GM18951 (cell line): ENCODE data around the gene CTNS.

Source experiments
- POLR2A ChIP-seq: IDR thresholded peaks from 4 replicates; pipeline ENCODE4 v1.6.1; 2011; ENCODE audit warnings: mild to moderate bottlenecking; ENCODE audit not compliant: insufficient read length, insufficient read depth; ENCODE audit errors: extremely low read depth
- in situ Hi-C: fragments of 300-500 bp; cut with MboI; formaldehyde crosslinking; loops from one replicate; pipeline ENCODE4 v1.12.0; 2022; ENCODE audit warnings: low sequenced_read_pairs, mixed read lengths, inconsistent platforms; ENCODE audit not compliant: unreplicated experiment

CTNS gene

DNA sequence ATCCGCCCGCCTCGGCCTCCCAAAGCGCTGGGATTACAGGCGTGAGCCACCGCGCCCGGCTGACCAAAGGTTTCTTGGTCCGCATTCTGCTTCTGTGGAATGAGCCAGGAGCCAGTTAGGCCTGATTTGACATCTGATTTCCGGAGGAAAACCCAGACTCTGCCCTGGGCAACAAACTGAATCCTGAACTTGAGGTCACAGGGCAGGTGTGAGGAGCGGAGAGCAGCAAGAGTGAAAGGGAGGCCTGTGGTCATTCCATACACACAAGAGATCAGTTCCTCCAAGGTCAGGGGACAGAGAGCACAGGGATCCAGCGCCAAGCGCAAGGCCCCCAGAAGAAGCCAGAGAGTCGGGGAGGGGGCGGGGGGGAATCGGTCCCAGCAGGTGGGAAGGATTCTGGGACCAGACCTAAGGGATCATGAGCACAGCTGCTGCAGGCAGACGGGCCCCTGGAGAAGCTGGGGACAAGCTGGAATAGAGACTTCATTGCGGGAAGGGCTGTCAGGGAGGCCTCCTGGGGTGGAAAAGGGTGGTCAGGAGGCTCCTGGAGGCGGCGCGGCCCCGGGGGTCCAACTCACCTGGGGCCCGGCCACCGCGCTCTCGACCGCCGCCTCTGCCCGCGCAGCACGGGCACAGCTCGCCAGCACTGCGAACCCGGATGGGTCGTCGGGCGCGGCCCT is 946 bp upstream of the CTNS start:
- in situ Hi-C loops: no loop called here
- TF ChIP-seq POLR2A: no peak

DNA sequence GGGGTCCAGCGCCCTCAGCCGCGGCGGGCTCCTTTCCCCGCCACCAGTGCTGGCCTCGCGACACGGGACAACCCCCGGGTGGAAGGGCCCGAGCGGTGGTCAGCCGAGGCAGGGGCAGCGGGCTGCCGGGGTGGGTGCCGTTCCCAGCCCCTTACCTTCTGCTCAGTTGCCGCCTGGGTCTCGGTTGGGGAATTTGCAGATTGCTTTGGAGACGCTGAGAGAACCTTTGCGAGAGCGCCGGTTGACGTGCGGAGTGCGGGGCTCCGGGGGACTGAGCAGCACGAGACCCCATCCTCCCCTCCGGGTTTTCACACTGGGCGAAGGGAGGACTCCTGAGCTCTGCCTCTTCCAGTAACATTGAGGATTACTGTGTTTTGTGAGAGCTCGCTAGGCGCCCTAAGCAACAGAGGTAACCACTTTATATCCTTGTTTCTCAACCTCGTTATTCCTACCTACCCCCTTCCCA is 381 bp downstream of the CTNS start:
- no peak for TF ChIP-seq POLR2A
- in situ Hi-C loops: no loop called here

- in situ Hi-C loops: no loop called here
- no peak for TF ChIP-seq POLR2A
Measured at GRCh38 chr17:3639981-3640596, 3.5 kb downstream of the CTNS start.

DNA sequence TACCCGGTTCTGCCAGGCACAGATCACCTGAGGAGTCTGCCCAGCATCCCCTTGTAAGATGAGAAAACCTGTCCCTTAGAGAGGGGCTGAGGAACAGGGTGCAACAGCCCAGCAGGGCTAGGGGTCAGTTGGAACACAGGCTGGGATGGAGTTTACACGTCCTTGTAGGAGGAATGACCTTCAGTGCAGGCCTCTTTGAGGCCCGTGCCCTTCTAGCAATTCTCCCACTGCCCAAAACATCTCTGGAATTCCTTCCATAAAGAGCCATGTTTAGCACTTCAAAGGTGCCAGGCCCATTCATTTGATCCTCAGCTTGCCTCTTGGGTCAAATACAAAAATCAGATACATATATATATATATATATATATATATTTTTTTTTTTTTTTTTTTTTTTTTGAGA is 4.5 kb downstream of the CTNS start:
- no peak for TF ChIP-seq POLR2A
- in situ Hi-C loops: no loop called here

- in situ Hi-C loops: no loop called here
- no peak for TF ChIP-seq POLR2A
Measured at GRCh38 chr17:3641717-3642486, 5.3 kb downstream of the CTNS start.

DNA sequence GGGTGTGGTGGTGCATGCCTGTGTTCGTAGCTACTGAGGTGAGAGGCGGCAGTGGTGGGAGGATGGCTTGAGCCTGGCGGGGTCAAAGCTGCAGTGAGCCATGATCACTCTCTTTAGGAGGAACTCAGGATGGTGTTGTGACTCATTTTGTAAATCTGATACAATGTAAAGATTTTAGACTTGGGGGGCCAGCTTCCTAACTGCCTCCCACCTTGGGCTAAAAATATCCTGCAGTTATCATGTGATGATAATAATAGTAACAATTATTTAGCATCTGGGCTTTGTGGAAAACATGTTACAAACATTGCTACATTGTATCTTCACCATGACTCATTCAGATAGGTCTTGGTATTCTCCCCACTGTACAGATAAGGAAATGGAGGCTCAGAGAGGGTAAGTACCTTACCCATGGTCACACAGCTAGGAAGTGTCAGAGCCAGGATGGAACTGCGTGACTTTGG is 7.4 kb downstream of the CTNS start:
- in situ Hi-C loops: no loop called here
- no peak for TF ChIP-seq POLR2A

DNA sequence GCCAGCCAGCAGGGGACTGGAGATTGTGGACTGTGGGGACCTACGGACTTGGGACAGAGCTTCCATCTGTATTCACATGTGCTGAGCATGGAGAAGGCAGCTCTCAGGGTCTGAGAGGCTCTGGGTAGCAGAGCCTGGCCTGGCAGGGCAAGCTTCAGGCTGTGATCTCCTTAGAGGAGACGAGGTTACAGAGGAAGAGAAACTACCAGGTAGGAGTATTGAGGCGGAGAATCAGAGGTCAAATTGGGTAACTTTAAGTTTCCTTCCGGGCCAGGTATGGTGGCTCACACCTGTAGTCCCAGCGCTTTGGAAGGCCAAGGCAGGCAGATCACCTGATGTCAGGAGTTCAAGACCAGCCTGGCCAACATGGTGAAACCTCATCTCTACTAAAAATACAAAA is 8.8 kb downstream of the CTNS start:
- in situ Hi-C loops: no loop called here
- no peak for TF ChIP-seq POLR2A

DNA sequence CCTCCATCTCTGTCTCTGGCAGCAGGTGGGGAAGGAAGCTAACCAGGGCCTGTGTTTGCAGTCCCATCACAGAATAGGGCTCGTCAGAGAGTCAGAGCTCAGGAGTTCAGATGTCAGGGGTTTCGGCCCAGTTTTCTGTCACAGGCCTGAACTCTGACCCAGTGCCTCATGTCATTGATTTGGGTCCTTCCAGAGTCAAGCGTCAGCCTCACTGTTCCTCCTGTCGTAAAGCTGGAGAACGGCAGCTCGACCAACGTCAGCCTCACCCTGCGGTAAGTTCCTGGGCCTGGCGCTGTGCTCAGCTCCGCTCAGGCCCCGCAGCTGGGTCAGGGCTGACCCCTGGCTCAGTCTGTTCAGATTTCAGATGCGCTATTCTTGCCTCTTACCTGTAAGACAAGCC is 10.7 kb downstream of the CTNS start:
- no peak for TF ChIP-seq POLR2A
- in situ Hi-C loops: no loop called here

- in situ Hi-C loops: no loop called here
- no peak for TF ChIP-seq POLR2A
Measured at GRCh38 chr17:3647769-3648555, 11.4 kb downstream of the CTNS start.

- in situ Hi-C loops: no loop called here
Measured at GRCh38 chr17:3655766-3656165, 19.2 kb downstream of the CTNS start.

DNA sequence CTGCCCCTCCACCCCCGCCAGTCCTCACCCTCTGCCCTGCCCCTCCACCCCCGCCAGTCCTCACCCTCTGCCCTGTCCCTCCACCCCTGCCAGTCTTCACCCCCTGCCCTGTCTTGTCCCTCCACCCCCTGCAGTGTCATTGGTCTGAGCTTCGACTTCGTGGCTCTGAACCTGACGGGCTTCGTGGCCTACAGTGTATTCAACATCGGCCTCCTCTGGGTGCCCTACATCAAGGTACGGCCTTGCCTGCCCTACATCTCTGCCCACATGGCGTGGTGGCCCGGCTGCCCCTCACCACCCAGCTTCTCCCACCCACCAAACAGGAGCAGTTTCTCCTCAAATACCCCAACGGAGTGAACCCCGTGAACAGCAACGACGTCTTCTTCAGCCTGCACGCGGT is 19.8 kb downstream of the CTNS start:
- in situ Hi-C loops: no loop called here
- no peak for TF ChIP-seq POLR2A

More at GRCh38 chr17:3655766-3656165, 19.2 kb downstream of the CTNS start:
- no peak for TF ChIP-seq POLR2A

DNA sequence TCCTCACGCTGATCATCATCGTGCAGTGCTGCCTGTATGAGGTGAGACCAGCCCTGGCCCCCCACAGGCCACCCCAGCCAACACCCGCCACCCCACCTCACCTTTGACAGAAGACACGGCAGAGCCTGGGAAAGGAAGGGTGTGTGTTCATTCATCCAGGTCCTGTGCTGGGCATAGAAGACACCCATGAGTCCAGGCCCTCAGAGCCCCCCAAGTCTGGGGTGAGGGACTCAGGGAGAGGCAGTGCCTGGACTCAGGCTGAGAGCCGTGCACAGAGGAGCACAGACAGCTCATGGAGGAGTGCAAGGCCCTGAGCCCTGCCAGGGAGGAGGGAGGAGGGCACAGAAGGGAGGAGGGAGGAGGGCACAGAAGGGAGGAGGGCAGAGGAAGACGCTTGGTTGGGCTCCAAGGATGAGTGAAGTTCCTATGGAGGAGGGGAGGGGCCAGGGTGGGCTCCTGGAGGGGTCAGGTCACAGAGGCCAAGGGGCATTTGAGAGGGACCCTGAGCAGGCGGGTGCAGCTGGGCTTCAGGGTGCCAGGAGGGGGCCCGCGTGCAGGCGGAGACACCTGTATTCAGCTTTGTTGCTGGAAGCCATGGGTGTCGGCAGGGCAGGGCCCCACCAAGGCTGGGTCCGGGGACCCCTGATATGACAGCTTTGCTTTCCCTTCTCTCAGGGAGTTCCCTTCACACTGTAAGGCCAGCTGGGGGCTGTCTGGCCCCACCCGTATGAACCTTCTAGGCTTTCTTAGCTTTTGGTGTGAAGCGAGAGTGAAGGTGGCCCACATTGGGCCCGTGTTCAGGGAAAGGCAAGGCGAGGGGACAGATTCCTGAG is 20.4 kb downstream of the CTNS start:
- no peak for TF ChIP-seq POLR2A
- in situ Hi-C loops: no loop called here
